COR-L47 (cell line): ENCODE results near the gene NCKAP1.
"Not testable (repeated sequence)": the region's sequence is repeated elsewhere in the genome, so short reads cannot be mapped to it uniquely, and the experiment has no call there.

ENCODE experiments used
- DNase-seq: peaks from one replicate; lab custom pipeline; 2025; lab: John Stamatoyannopoulos, UW

NCKAP1 gene

GRCh38 chr2:183035954-183036669 lies 2.1 kb downstream of the NCKAP1 start:
- no peak for DNase-seq

GRCh38 chr2:183035298-183035953 lies 2.8 kb downstream of the NCKAP1 start:
- no peak for DNase-seq

- no peak for DNase-seq
These were observed 3.5 kb downstream of the NCKAP1 start for GRCh38 chr2:183034806-183035205.

- no peak for DNase-seq
These were observed 4.3 kb downstream of the NCKAP1 start for GRCh38 chr2:183033951-183034350.

GRCh38 chr2:183031911-183032794 lies 6.1 kb downstream of the NCKAP1 start:
- no peak for DNase-seq

GRCh38 chr2:183029219-183029618 lies 9.0 kb downstream of the NCKAP1 start:
- no peak for DNase-seq

GRCh38 chr2:183028108-183028507 lies 10.1 kb downstream of the NCKAP1 start:
- DNase-seq = no peak

GRCh38 chr2:183027443-183027842 lies 10.8 kb downstream of the NCKAP1 start:
- DNase-seq = no peak

- no peak for DNase-seq
These were observed 11.8 kb downstream of the NCKAP1 start for GRCh38 chr2:183026424-183026823.

GRCh38 chr2:183025993-183026392 lies 12.3 kb downstream of the NCKAP1 start:
- no peak for DNase-seq

- DNase-seq = no peak
These were observed 13.7 kb downstream of the NCKAP1 start for GRCh38 chr2:183024339-183025095.

- DNase-seq = no peak
These were observed 15.5 kb downstream of the NCKAP1 start for GRCh38 chr2:183022711-183023110.

- no peak for DNase-seq
These were observed 16.6 kb downstream of the NCKAP1 start for GRCh38 chr2:183021613-183022012.

GRCh38 chr2:183019718-183020442 lies 18.4 kb downstream of the NCKAP1 start:
- no peak for DNase-seq

- not testable (repeated sequence) for DNase-seq
These were observed 20.4 kb downstream of the NCKAP1 start for GRCh38 chr2:183017845-183018244.

- no peak for DNase-seq
These were observed 24.3 kb downstream of the NCKAP1 start for GRCh38 chr2:183014005-183014404.

- no peak for DNase-seq
These were observed 26.5 kb downstream of the NCKAP1 start for GRCh38 chr2:183011743-183012142.

GRCh38 chr2:183010112-183010511 lies 28.1 kb downstream of the NCKAP1 start:
- no peak for DNase-seq

GRCh38 chr2:183009249-183009899 lies 28.9 kb downstream of the NCKAP1 start:
- DNase-seq = no peak

- peak; percentile 32 for DNase-seq
These were observed 36.3 kb downstream of the NCKAP1 start for GRCh38 chr2:183001948-183002347.

- no peak for DNase-seq
These were observed 37.4 kb downstream of the NCKAP1 start for GRCh38 chr2:183000846-183001245.
